HepG2 (cell line): ENCODE measurements around the gene NFATC4. TPM values are rescaled to one million over a fixed set of nuclear protein-coding genes. Genes with fewer than 3 reads are reported as not detected.

Experiments
- ASH2L ChIP-seq: fragments of 300-600, 200-600 bp; sonication (generic); IDR thresholded peaks from 2 replicates; pipeline ENCODE4 v1.7.0; 2017; ENCODE audit warnings: low read depth, mild to moderate bottlenecking, moderate library complexity, mixed read lengths, low read length; ENCODE audit not compliant: insufficient read length
- ATF7-NPFF ChIP-seq: sonication (generic); formaldehyde crosslinking; IDR thresholded peaks from 2 replicates; pipeline ENCODE4 v1.8.1; 2023; ENCODE audit warnings: mild to moderate bottlenecking, low read depth, missing genetic modification reagents, moderate library complexity
- ESRRA ChIP-seq: sonication (generic); formaldehyde crosslinking; IDR thresholded peaks from 2 replicates; pipeline ENCODE4 v1.5.1; 2020; ENCODE audit warnings: mild to moderate bottlenecking, low read depth, missing genetic modification reagents
- FOSL1 ChIP-seq: sonication (generic); formaldehyde crosslinking; IDR thresholded peaks from 2 replicates; pipeline ENCODE4 v1.9.0; 2021; ENCODE audit warnings: missing genetic modification reagents, borderline replicate concordance
- GABPB1 ChIP-seq: IDR thresholded peaks from 2 replicates; pipeline ENCODE4 v1.6.1; 2016; ENCODE audit warnings: mild to moderate bottlenecking, missing genetic modification reagents, moderate library complexity, missing compliant biosample characterization
- GATAD2A ChIP-seq: IDR thresholded peaks from 2 replicates; pipeline ENCODE4 v1.6.1; 2016
- HOXA3 ChIP-seq: sonication (generic); formaldehyde crosslinking; IDR thresholded peaks from 2 replicates; pipeline ENCODE4 v1.5.0; 2020; ENCODE audit warnings: missing genetic modification reagents
- KAT7 ChIP-seq: IDR thresholded peaks from 2 replicates; pipeline ENCODE4 v1.6.1; 2018; ENCODE audit warnings: borderline replicate concordance, missing compliant biosample characterization
- KDM1A ChIP-seq: IDR thresholded peaks from 2 replicates; pipeline ENCODE4 v1.6.1; 2016; ENCODE audit warnings: missing compliant biosample characterization
- MYNN ChIP-seq: sonication (generic); formaldehyde crosslinking; IDR thresholded peaks from 2 replicates; pipeline ENCODE4 v1.4.0; 2020; ENCODE audit warnings: mild to moderate bottlenecking, low read depth, missing genetic modification reagents
- NFIC ChIP-seq: IDR thresholded peaks from 2 replicates; pipeline ENCODE4 v1.6.1; 2012; ENCODE audit warnings: mild to moderate bottlenecking, low read length, inconsistent platforms
- PHB2 ChIP-seq: fragments of 450-650 bp; IDR thresholded peaks from 2 replicates; pipeline ENCODE4 v1.6.1; 2018; ENCODE audit not compliant: partially characterized antibody
- RNF219 ChIP-seq: sonication (generic); formaldehyde crosslinking; IDR thresholded peaks from 2 replicates; pipeline ENCODE4 v1.5.0; 2020; ENCODE audit warnings: mild to moderate bottlenecking, missing genetic modification reagents
- SMAD1 ChIP-seq: sonication (generic); formaldehyde crosslinking; IDR thresholded peaks from 2 replicates; pipeline ENCODE4 v1.4.0; 2020; ENCODE audit warnings: missing genetic modification reagents, low read depth, mild to moderate bottlenecking, borderline replicate concordance
- ZBTB1 ChIP-seq: sonication (generic); formaldehyde crosslinking; IDR thresholded peaks from 2 replicates; pipeline ENCODE4 v1.4.0; 2020; ENCODE audit warnings: missing genetic modification reagents, borderline replicate concordance
- ZBTB8A ChIP-seq: sonication (generic); formaldehyde crosslinking; IDR thresholded peaks from 2 replicates; pipeline ENCODE4 v1.4.0; 2020; ENCODE audit warnings: mild to moderate bottlenecking, low read depth, missing genetic modification reagents, borderline replicate concordance
- ZNF160 ChIP-seq: sonication (generic); formaldehyde crosslinking; IDR thresholded peaks from 2 replicates; pipeline ENCODE4 v1.8.0; 2022; ENCODE audit warnings: mild to moderate bottlenecking, inconsistent platforms, missing genetic modification reagents
- ZNF343 ChIP-seq: sonication (generic); formaldehyde crosslinking; IDR thresholded peaks from 2 replicates; pipeline ENCODE4 v1.4.0; 2020; ENCODE audit warnings: mild to moderate bottlenecking, missing genetic modification reagents
- ZNF556 ChIP-seq: sonication (generic); formaldehyde crosslinking; IDR thresholded peaks from 2 replicates; pipeline ENCODE4 v1.4.0; 2020; ENCODE audit warnings: mild to moderate bottlenecking, missing genetic modification reagents, borderline replicate concordance
- ZNF615 ChIP-seq: sonication (generic); formaldehyde crosslinking; IDR thresholded peaks from 2 replicates; pipeline ENCODE4 v1.5.0; 2020; ENCODE audit warnings: mild to moderate bottlenecking, missing genetic modification reagents, borderline replicate concordance
- ZNF772 ChIP-seq: sonication (generic); formaldehyde crosslinking; IDR thresholded peaks from 2 replicates; pipeline ENCODE4 v1.5.0; 2020; ENCODE audit warnings: mild to moderate bottlenecking, missing genetic modification reagents
- ZNF782 ChIP-seq: sonication (generic); formaldehyde crosslinking; IDR thresholded peaks from 2 replicates; pipeline ENCODE4 v1.4.0; 2020; ENCODE audit warnings: missing genetic modification reagents, mild to moderate bottlenecking, borderline replicate concordance
- polyA plus RNA-seq, 8 experiments: library from polyadenylated mRNA; depleted of rRNA in 3 of 8; stranded (reverse) in 7 of 8; unstranded in 1 of 8; fragments of >200 nt; fragmentation: Illumina TruSeq in 4 of 8; extraction: Trizol in 4 of 8; gene quantifications; 2 replicates each; pipeline versions ENCODE4 v1.2.1 to v1.2.3, GENCODE V29; 2011 to 2016; ENCODE audit warnings: low read depth in 4 of 8, missing spikeins in 1 of 8, mixed read lengths in 1 of 8; ENCODE audit not compliant: insufficient read depth in 1 of 8
- total RNA-seq, 5 experiments: library from RNA; depleted of rRNA; stranded (reverse); fragments of >200 nt; fragmentation: Illumina TruSeq; extraction: Trizol; gene quantifications; 2 replicates each; pipeline ENCODE4 v1.2.3, GENCODE V29; 2016; ENCODE audit warnings: low read depth in 1 of 5
- TF ChIP-seq, protein P1 (sequence below): sonication (generic); formaldehyde crosslinking; IDR thresholded peaks from 2 replicates; pipeline ENCODE4 v1.5.0; 2020; ENCODE audit warnings: mild to moderate bottlenecking, missing genetic modification reagents, borderline replicate concordance
- TF ChIP-seq, protein P2 (sequence below): sonication (generic); formaldehyde crosslinking; IDR thresholded peaks from 2 replicates; pipeline ENCODE4 v1.8.0; 2022; ENCODE audit warnings: mild to moderate bottlenecking, missing genetic modification reagents, moderate library complexity
- TF ChIP-seq, protein P3 (sequence below): sonication (generic); formaldehyde crosslinking; IDR thresholded peaks from 2 replicates; pipeline ENCODE4 v1.4.0; 2020; ENCODE audit warnings: mild to moderate bottlenecking, missing genetic modification reagents

NFATC4 gene
- total and polyA plus RNA-seq, 2 of the 13 experiments (the other 11 are each of a cell fraction or from before 2014, with no cell fraction given): 0.04 to 0.15 TPM

- peak; percentile 76 for TF ChIP-seq ESRRA
- no peak for TF ChIP-seq ZBTB1
- TF ChIP-seq, protein P1, sequence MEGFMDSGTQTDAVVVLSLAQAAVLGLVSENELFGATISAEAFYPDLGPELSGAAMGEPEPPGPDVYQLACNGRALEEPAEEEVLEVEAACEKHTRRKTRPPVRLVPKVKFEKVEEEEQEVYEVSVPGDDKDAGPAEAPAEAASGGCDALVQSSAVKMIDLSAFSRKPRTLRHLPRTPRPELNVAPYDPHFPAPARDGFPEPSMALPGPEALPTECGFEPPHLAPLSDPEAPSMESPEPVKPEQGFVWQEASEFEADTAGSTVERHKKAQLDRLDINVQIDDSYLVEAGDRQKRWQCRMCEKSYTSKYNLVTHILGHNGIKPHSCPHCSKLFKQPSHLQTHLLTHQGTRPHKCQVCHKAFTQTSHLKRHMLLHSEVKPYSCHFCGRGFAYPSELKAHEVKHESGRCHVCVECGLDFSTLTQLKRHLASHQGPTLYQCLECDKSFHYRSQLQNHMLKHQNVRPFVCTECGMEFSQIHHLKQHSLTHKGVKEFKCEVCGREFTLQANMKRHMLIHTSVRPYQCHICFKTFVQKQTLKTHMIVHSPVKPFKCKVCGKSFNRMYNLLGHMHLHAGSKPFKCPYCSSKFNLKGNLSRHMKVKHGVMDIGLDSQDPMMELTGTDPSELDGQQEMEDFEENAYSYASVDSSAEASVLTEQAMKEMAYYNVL (CRISPR knock-in tag): peak; percentile 72; the same call in 1 of the 2 replicates
- TF ChIP-seq ATF7-NPFF (CRISPR knock-in tag): no peak; the same call in 1 of the 2 replicates
- TF ChIP-seq ZNF556 (CRISPR knock-in tag): peak; percentile 93; the same call in 1 of the 2 replicates
- TF ChIP-seq RNF219 (CRISPR knock-in tag): no peak
- TF ChIP-seq GABPB1 (CRISPR knock-in tag): peak; percentile 65
- TF ChIP-seq ZBTB8A (CRISPR knock-in tag): no peak
- TF ChIP-seq ZNF772: peak; percentile 81; the same call in 1 of the 2 replicates
- no peak for TF ChIP-seq NFIC
- no peak for TF ChIP-seq PHB2
- peak; percentile 93 for TF ChIP-seq GATAD2A
- peak; percentile 69; the same call in 1 of the 2 replicates for TF ChIP-seq KDM1A (CRISPR knock-in tag)
- peak; percentile 30 for TF ChIP-seq ASH2L
- TF ChIP-seq ZNF782 (CRISPR knock-in tag): peak; percentile 90; the same call in 1 of the 2 replicates
- 0 out of 2 replicates have a peak, but pooled peaks have one; percentile 67 for TF ChIP-seq ZNF343
- 0 out of 2 replicates have a peak, but pooled peaks have one; percentile 14 for TF ChIP-seq ZNF160 (CRISPR knock-in tag)
- 0 out of 2 replicates have a peak, but pooled peaks have one; percentile 27 for TF ChIP-seq MYNN (CRISPR knock-in tag)
- TF ChIP-seq, protein P2, sequence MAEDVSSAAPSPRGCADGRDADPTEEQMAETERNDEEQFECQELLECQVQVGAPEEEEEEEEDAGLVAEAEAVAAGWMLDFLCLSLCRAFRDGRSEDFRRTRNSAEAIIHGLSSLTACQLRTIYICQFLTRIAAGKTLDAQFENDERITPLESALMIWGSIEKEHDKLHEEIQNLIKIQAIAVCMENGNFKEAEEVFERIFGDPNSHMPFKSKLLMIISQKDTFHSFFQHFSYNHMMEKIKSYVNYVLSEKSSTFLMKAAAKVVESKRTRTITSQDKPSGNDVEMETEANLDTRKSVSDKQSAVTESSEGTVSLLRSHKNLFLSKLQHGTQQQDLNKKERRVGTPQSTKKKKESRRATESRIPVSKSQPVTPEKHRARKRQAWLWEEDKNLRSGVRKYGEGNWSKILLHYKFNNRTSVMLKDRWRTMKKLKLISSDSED (CRISPR knock-in tag): no peak
- peak; percentile 78 for TF ChIP-seq HOXA3 (CRISPR knock-in tag)
- TF ChIP-seq FOSL1: no peak
- TF ChIP-seq, protein P3, sequence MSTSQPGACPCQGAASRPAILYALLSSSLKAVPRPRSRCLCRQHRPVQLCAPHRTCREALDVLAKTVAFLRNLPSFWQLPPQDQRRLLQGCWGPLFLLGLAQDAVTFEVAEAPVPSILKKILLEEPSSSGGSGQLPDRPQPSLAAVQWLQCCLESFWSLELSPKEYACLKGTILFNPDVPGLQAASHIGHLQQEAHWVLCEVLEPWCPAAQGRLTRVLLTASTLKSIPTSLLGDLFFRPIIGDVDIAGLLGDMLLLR: no peak
- no peak for TF ChIP-seq SMAD1 (CRISPR knock-in tag)
- no peak for TF ChIP-seq ZNF615 (CRISPR knock-in tag)
- peak; percentile 80; the same call in 1 of the 2 replicates for TF ChIP-seq KAT7 (CRISPR knock-in tag)
Observed at GRCh38 chr14:24426912-24427536, 59.0 kb downstream of the NFATC4 start (continued).
